Activated T-cell treated with anti-CD3 and anti-CD28 coated beads, Interleukin-2, amount 50 U/mL, for 24 hours (primary cell): ENCODE results near the gene BUB3.

Experiments used
- DNase-seq: peaks from one replicate; pipeline ENCODE4 v3.0.0-alpha.2; 2020
- H3K27ac Mint-ChIP-seq: 2 replicates; pipeline ENCODE4 v1.8.0; 2020; ENCODE audit warnings: mild to moderate bottlenecking, mixed read lengths
- H3K27me3 Mint-ChIP-seq: 2 replicates; pipeline ENCODE4 v1.8.0; 2020; ENCODE audit warnings: mixed read lengths
- H3K36me3 Mint-ChIP-seq: 2 replicates; pipeline ENCODE4 v1.8.0; 2020; ENCODE audit warnings: low read depth, mixed read lengths
- H3K4me1 Mint-ChIP-seq: 2 replicates; pipeline ENCODE4 v1.8.0; 2020; ENCODE audit warnings: low read depth, mixed read lengths
- H3K4me3 Mint-ChIP-seq: 2 replicates; pipeline ENCODE4 v1.8.0; 2020; ENCODE audit warnings: mild to moderate bottlenecking, moderate library complexity, mixed read lengths
- H3K9me3 Mint-ChIP-seq: 2 replicates; pipeline ENCODE4 v1.8.0; 2020; ENCODE audit warnings: mixed read lengths

BUB3 gene

DNA sequence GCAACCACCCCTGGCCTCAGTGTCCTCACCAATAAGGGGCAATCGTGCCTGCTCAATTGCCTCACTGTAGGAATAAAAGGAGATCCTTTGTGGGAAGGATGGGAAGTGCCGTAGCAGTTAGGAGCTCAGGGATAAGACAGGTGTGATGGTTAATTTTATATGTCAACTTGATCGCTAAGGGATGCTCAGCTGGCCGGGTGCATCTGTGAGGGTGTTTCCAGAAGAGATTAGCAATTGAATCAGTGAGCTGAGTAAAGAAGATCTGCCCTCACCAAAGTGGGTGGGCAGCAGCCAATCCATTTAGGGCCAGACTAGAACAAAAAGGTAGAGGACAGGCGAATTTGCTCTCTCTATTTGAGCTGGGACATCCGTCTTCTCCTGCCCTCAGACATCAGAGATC, 46.3 kb downstream of the BUB3 start:
- H3K27ac Mint-ChIP-seq, result no peak overlapping the region
- peaks cover 15% of the 10 kb centered on the region for H3K4me1 Mint-ChIP-seq
- DNase-seq, result no peak
- peaks cover 18% of the 10 kb centered on the region for H3K36me3 Mint-ChIP-seq
- no peak overlapping the region for H3K4me3 Mint-ChIP-seq
- no peaks in the 10 kb centered on the region for H3K27me3 Mint-ChIP-seq
- H3K9me3 Mint-ChIP-seq, result no peaks in the 10 kb centered on the region

DNA sequence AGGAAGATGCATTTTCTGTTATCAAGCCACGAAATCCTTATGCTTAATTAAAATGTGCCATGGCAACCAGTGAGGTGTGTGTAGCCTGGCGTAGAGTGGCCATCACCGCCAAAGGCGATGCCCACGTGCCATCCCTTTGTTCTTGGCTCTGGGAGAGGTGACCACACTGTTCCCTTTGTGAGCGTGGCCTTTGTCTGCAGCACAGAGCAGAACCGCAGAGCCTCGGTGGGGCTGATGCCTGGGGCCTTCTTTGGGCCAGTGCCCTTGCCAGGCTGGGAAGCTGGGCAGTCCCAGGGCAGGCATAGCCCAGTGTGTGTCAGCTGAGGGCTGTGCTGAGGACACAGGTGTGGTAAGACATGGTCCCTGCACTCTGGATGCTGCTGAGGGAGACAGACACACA, 48.3 kb downstream of the BUB3 start:
- H3K4me1 Mint-ChIP-seq, result peaks cover 23% of the 10 kb centered on the region
- H3K9me3 Mint-ChIP-seq, result peaks cover 4% of the 10 kb centered on the region
- no peaks in the 10 kb centered on the region for H3K27me3 Mint-ChIP-seq
- H3K4me3 Mint-ChIP-seq, result no peak overlapping the region
- DNase-seq, result no peak
- peaks cover 20% of the 10 kb centered on the region for H3K36me3 Mint-ChIP-seq
- H3K27ac Mint-ChIP-seq, result no peak overlapping the region

DNA sequence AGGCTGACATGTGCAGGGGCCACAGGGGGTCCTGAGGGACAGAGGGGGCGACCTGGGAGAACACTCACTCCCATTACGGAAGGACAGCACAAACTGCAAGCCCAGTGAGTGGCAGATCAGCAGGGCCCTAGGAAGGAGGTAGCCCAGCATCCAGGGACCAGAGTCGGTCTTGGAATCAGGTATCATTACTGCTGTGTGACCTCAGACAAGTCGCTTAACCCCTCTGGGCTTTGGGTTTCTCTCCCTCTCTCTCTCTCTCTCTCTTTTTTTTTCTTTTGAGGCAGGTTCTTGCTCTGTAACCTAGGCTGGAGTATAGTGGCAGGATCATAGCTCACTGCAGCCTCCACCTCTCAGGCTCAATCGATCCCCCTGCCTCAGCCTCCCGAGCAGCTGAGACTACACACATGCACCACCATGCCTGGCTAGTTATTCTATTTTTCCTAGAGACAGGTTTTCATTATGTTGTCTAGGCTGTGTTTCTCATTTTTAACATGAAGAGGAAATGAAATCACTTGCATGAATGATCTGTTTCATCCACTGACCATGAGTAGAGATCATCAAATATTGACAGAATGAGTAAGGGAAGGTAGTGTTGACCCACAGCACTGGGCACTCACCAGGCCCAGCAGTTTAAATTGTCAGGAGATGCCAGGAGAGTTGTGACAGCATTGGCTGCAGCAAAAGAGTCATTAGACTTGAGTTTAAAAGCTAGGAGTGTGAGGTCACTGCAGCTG, 49.4 kb downstream of the BUB3 start:
- no peak overlapping the region for H3K27ac Mint-ChIP-seq
- DNase-seq, result no peak
- no peaks in the 10 kb centered on the region for H3K27me3 Mint-ChIP-seq
- peaks cover 23% of the 10 kb centered on the region for H3K4me1 Mint-ChIP-seq
- H3K36me3 Mint-ChIP-seq, result peaks cover 25% of the 10 kb centered on the region
- H3K9me3 Mint-ChIP-seq, result peaks cover 13% of the 10 kb centered on the region
- no peak overlapping the region for H3K4me3 Mint-ChIP-seq

DNA sequence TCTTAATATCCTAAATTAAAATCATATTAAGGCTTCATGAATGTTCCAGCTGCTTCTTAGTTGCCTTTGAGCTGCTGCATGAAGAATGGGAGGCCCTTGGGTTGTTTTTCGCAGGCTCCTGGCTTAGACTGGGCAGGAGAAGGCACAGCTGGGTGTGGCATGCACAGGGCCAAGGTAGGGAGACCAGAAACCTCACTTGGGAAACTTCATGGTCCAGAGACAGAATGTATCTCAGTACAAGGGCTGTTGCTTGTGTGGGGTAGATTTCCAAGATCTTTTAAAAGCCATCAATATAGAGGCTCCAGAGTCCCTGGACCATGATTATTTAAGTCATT, 49.9 kb downstream of the BUB3 start:
- no peak overlapping the region for H3K27ac Mint-ChIP-seq
- no peaks in the 10 kb centered on the region for H3K27me3 Mint-ChIP-seq
- no peak for DNase-seq
- peaks cover 23% of the 10 kb centered on the region for H3K4me1 Mint-ChIP-seq
- H3K4me3 Mint-ChIP-seq, result no peak overlapping the region
- H3K36me3 Mint-ChIP-seq, result peaks cover 26% of the 10 kb centered on the region
- H3K9me3 Mint-ChIP-seq, result peaks cover 13% of the 10 kb centered on the region

DNA sequence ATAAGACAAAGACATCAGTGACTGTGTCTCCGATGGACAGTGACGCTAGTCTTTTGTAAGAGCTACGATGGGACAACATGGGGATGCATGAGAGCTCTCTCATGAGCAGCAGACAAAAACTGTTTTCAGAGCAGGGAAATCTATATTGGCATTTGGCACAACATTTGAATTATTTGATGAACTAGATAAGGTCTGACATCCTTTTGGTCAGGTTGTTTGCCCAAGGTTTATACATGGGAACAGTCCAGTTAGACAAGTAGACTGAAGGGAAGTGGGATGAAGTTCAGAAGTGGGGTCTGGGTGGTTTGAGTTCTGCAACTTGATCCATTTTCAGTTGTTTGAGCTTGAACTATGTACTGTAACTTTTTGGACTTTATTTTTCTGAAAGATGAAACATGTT, 50.8 kb downstream of the BUB3 start:
- Mint-ChIP-seq H3K4me3 (no peak overlapping the region), H3K27me3 (no peaks in the 10 kb centered on the region), H3K9me3 (peaks cover 13% of the 10 kb centered on the region), H3K36me3 (peaks cover 25% of the 10 kb centered on the region), H3K4me1 (peaks cover 23% of the 10 kb centered on the region), H3K27ac (no peak overlapping the region)
- DNase-seq, result no peak

DNA sequence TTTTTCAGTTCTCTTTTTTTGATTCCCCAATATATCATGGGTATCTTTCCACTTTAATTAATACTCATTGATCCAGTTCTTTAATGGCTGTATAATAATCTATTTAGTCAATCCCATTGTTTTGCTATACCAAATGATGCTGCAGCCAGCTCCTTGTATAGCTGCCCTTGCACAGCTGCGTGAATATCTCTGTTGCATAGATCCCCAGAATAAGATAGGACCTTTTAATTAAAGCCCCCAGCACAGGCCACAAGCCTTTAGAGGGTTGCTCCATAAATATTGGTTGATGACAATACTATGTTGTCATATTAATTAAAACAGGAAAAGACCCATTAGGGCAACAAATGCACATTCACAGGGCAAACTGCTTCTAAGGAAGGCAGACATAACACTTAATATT, 57.9 kb downstream of the BUB3 start:
- no peak overlapping the region for H3K27ac Mint-ChIP-seq
- H3K4me1 Mint-ChIP-seq, result no peaks in the 10 kb centered on the region

DNA sequence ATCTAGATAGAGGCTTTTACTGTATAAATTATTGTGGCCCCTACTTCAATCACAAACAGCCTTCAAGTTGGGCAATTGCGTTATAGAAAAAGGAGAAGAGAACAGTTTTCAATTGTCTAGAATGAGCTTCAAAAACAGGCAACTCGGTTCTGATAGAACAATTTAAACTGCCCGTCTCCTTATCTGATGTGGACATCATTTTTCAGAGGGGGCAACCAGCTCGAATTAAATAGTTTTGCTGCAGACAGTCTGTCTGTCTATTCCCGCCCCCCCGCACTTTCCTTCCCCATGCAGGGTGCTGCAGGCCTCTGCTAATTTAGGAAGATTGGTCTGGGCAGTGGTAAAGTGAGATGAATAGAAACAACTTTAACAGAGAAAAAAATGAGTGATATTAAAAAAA, 58.4 kb downstream of the BUB3 start:
- no peak overlapping the region for H3K27ac Mint-ChIP-seq
- no peak for DNase-seq
- H3K36me3 Mint-ChIP-seq, result peaks cover 30% of the 10 kb centered on the region
- no peaks in the 10 kb centered on the region for H3K4me1 Mint-ChIP-seq
- H3K27me3 Mint-ChIP-seq, result no peaks in the 10 kb centered on the region
- H3K4me3 Mint-ChIP-seq, result no peak overlapping the region
- H3K9me3 Mint-ChIP-seq, result peaks cover 22% of the 10 kb centered on the region

More for the DNA sequence above, 57.9 kb downstream of the BUB3 start:
- Mint-ChIP-seq H3K27me3 (no peaks in the 10 kb centered on the region), H3K9me3 (peaks cover 24% of the 10 kb centered on the region), H3K4me3 (no peak overlapping the region), H3K36me3 (peaks cover 33% of the 10 kb centered on the region)
- no peak for DNase-seq

DNA sequence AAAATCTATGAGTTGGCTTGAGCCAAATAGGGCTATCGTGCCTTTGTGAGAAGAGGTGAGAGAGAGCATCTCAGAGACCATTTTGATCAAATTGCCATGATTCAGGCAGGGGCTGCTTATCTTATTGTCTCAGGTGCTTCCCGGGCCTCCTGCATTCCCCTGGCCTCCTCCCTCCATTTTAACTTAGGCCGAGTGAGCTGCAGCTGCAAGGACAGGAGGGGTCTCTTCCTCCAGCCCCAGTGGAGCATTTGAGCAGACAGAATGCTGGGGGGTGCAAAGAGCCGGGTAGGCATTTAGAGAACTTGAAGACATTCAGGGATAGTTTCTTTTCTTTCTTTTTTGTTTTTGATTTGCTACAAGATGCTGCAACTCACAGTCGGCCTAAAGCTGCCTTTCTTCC, 59.0 kb downstream of the BUB3 start:
- Mint-ChIP-seq H3K27ac (no peak overlapping the region), H3K36me3 (peaks cover 25% of the 10 kb centered on the region), H3K9me3 (peaks cover 16% of the 10 kb centered on the region), H3K27me3 (no peaks in the 10 kb centered on the region), H3K4me3 (no peak overlapping the region), H3K4me1 (no peaks in the 10 kb centered on the region)
- DNase-seq, result no peak
